Ovary (tissue), 9 donors: ENCODE measurements around the gene DENND1A. TPM values are rescaled to one million over a fixed set of nuclear protein-coding genes. Genes with fewer than 3 reads are reported as not detected.

Source experiments
- DNase-seq, 5 donors: peaks; one replicate each; pipeline ENCODE4 v3.0.0-alpha.2; 2019 to 2020
- H3K27ac ChIP-seq, 2 donors: fragments of 200-600 bp; one replicate each; pipeline versions ENCODE4 v1.5.1 to v1.8.0; 2019 to 2022
- H3K27me3 ChIP-seq: fragments of 200-600 bp; one replicate; pipeline ENCODE4 v1.8.0; 2022
- H3K36me3 ChIP-seq: fragments of 200-600 bp; sonication (generic); one replicate; pipeline ENCODE4 v1.5.1; 2019
- H3K4me1 ChIP-seq: one replicate; pipeline ENCODE4 v1.8.1; 2013; ENCODE audit warnings: mild to moderate bottlenecking, moderate library complexity; ENCODE audit not compliant: insufficient read depth
- H3K4me3 ChIP-seq: fragments of 200-600 bp; sonication (generic); one replicate; pipeline ENCODE4 v1.5.1; 2017
- H3K9me3 ChIP-seq, 2 donors: fragments of 200-600 bp in 1 of 2; sonication (generic) in 1 of 2; one replicate each; pipeline versions ENCODE4 v1.5.1 to v1.8.1; 2013 to 2019; ENCODE audit warnings: mild to moderate bottlenecking in 1 of 2, moderate library complexity in 1 of 2
- EP300 ChIP-seq: sonication (generic); formaldehyde crosslinking; IDR thresholded peaks from one replicate; pipeline ENCODE4 v1.6.1; 2017; ENCODE audit warnings: antibody characterized with exemption
- POLR2A ChIP-seq: fragments of 450-650 bp; IDR thresholded peaks from one replicate; pipeline ENCODE4 v1.6.1; 2017; ENCODE audit warnings: antibody characterized with exemption, mild to moderate bottlenecking, moderate library complexity
- WGBS, 3 donors: extraction: QIAGEN DNeasy Blood & Tissue Kit in 1 of 3; methylation state at CpG; one replicate each; pipeline versions ENCODE4 v1.1.5 to v1.1.7; 2013 to 2017; 5-methylcytosine and 5-hydroxymethylcytosine counted together
- intact Hi-C, 4 donors: fragments of 100-400 bp; cut with DNase I; formaldehyde crosslinking; loops; one replicate each; pipeline versions ENCODE4 v1.11.0 to v1.15.1; 2022 to 2023
- polyA plus RNA-seq, 2 donors: library from polyadenylated mRNA; stranded (reverse); fragments of 200-250 nt in 1 of 2; fragments of 350-450 nt in 1 of 2; fragmentation: Illumina TruSeq in 1 of 2; extraction: RNeasy Lipid Tissue Mini Kit (QIAGEN cat#74804) in 1 of 2; gene quantifications; one replicate each; pipeline ENCODE4 v1.2.3, GENCODE V29; 2013 to 2014
- total RNA-seq, 7 donors: library from RNA; depleted of rRNA in 2 of 7; stranded (reverse); fragments of >200 nt in 2 of 7; fragmentation: NEBNext Ultra II Directional in 3 of 7; extraction: Animal tissue kit (Norgen Biotek cat#: 25700) in 3 of 7; gene quantifications; one replicate each; pipeline versions ENCODE4 v1.1.0 to v1.2.4, GENCODE V29; 2016 to 2023
- TF ChIP-seq, protein P1 (sequence below), 3 donors: fragments of 450-650 bp in 2 of 3; fragments of 200-600 bp in 1 of 3; IDR thresholded peaks; one replicate each; pipeline versions ENCODE4 v1.5.1 to v1.8.0; 2016 to 2022; ENCODE audit warnings: antibody characterized with exemption in 3 of 3, mild to moderate bottlenecking in 1 of 3
- donor health status: DM: no; HTN: no; CAD: no; lungs with moderate emphysema.
- donor health status: DM: no; HTN: no; CAD: no.
- donor health status: Bipolar disorder and iron deficiency.
- donor health status: DM: yes; HTN: yes; CAD: no.
- donor health status: DM: no; HTN: no; CAD: no.
- donor health status: DM: yes; HTN: yes; CAD: no.

DENND1A gene
- total and polyA plus RNA-seq, 9 donors, result 10.4 to 24.5 (median 17.1) TPM

DNA sequence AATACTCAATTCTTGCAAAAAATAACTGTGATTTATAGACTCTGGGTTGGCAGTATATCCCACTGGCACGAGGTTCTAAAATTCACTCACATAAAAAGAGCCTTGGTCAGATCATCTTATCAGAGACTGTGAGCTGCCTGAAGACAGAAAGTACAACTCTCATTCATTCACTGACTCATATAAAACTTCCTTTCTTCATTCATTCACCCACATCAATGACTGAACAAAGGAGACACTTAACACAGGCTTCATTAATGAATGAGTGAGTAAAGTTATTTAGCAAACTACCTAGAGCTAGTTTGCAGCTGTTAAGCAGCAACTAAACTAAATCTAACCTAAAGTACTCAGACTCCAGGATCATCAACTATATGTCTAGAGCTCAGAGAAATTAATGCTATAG is 214.7 kb downstream of the DENND1A start:
- no peaks in the 10 kb centered on the region for H3K9me3 ChIP-seq
- no peak for DNase-seq
- H3K4me1 ChIP-seq, result no peaks in the 10 kb centered on the region
- H3K4me3 ChIP-seq, result no peak overlapping the region
- no peak for TF ChIP-seq EP300
- TF ChIP-seq POLR2A, result no peak
- TF ChIP-seq, protein P1, sequence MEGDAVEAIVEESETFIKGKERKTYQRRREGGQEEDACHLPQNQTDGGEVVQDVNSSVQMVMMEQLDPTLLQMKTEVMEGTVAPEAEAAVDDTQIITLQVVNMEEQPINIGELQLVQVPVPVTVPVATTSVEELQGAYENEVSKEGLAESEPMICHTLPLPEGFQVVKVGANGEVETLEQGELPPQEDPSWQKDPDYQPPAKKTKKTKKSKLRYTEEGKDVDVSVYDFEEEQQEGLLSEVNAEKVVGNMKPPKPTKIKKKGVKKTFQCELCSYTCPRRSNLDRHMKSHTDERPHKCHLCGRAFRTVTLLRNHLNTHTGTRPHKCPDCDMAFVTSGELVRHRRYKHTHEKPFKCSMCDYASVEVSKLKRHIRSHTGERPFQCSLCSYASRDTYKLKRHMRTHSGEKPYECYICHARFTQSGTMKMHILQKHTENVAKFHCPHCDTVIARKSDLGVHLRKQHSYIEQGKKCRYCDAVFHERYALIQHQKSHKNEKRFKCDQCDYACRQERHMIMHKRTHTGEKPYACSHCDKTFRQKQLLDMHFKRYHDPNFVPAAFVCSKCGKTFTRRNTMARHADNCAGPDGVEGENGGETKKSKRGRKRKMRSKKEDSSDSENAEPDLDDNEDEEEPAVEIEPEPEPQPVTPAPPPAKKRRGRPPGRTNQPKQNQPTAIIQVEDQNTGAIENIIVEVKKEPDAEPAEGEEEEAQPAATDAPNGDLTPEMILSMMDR (IDR thresholded peaks at IDR 0.05), result no peak
- H3K36me3 ChIP-seq, result no peaks in the 10 kb centered on the region
- no peak overlapping the region for H3K27ac ChIP-seq
- H3K27me3 ChIP-seq, result no peaks in the 10 kb centered on the region
- 61 to 83% (median 77%) methylated on average over 1 of the region's 1 CpG for WGBS, 3 donors
- intact Hi-C loops, result no loop called here

DNA sequence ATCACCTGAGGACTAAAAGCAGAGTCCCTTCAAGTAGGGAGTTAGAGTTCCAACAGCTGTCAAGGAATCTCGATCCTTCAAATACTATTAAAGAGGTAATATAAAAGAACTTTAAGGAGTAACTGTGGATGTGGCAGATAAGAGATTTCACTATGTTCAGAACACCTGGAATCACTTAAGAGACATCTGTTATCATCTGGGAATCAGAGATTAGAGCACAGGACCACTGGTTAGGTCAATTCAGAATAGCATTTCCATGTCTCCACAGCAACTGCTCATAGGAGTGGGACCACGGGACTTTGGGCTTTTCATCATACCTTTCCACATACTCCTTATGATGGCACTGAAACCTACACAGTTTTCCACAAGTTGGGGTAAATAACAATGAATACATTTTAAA is 216.6 kb downstream of the DENND1A start:
- Histone ChIP-seq H3K4me1 (no peaks in the 10 kb centered on the region), H3K9me3 (no peaks in the 10 kb centered on the region), H3K36me3 (no peaks in the 10 kb centered on the region), H3K27ac (no peak overlapping the region), H3K4me3 (no peak overlapping the region), H3K27me3 (no peaks in the 10 kb centered on the region)
- TF ChIP-seq, protein P1 (IDR thresholded peaks at IDR 0.05), result no peak
- no peak for TF ChIP-seq POLR2A
- no peak for TF ChIP-seq EP300
- WGBS, 3 donors, result 81 to 85% (median 85%) methylated on average over 2 of the region's 2 CpGs
- intact Hi-C loops, result no loop called here
- DNase-seq, result no peak

GRCh38 chr9:123712399-123712798 is 217.5 kb downstream of the DENND1A start:
- no peak for DNase-seq
- intact Hi-C loops, result no loop called here
- H3K27me3 ChIP-seq, result no peaks in the 10 kb centered on the region
- no peaks in the 10 kb centered on the region for H3K36me3 ChIP-seq
- no peaks in the 10 kb centered on the region for H3K9me3 ChIP-seq
- no peak overlapping the region for H3K27ac ChIP-seq
- TF ChIP-seq, protein P1 (IDR thresholded peaks at IDR 0.05), result no peak
- TF ChIP-seq POLR2A, result no peak
- no peak for TF ChIP-seq EP300
- no peak overlapping the region for H3K4me3 ChIP-seq
- no peaks in the 10 kb centered on the region for H3K4me1 ChIP-seq
- WGBS, 3 donors, result 94 to 97% (median 96%) methylated on average over 1 of the region's 1 CpG

GRCh38 chr9:123710299-123710698 is 219.6 kb downstream of the DENND1A start:
- H3K27ac ChIP-seq, result no peak overlapping the region
- H3K4me1 ChIP-seq, result no peaks in the 10 kb centered on the region
- no peak overlapping the region for H3K4me3 ChIP-seq
- no peaks in the 10 kb centered on the region for H3K36me3 ChIP-seq
- 64 to 69% (median 65%) methylated on average over 1 of the region's 1 CpG for WGBS, 3 donors
- intact Hi-C loops, result no loop called here
- DNase-seq, result no peak
- H3K27me3 ChIP-seq, result no peaks in the 10 kb centered on the region
- H3K9me3 ChIP-seq, result no peaks in the 10 kb centered on the region
- TF ChIP-seq POLR2A, result no peak
- no peak for TF ChIP-seq EP300
- TF ChIP-seq, protein P1 (IDR thresholded peaks at IDR 0.05), result no peak

DNA sequence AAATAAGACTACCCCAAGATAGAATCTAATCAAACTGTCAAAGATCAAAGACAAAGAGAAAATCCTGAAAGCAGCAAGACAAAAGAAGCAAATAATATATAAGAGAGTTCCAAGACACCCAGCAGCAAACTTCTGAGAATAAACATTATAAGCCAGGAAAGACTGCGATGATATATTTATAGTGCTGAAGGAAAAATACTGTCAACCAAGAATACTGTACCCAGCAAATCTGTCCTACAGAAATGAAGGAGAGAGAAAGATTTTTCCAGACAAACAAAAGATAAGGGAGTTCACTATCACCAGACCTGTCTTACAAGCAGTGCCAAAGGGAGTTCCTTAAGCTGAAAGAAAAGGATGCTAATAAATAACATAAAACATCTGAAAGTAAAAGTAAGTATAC is 227.4 kb downstream of the DENND1A start:
- Histone ChIP-seq H3K36me3 (no peaks in the 10 kb centered on the region), H3K9me3 (peaks cover 0 to 4% of the 10 kb centered on the region in 2 donors), H3K27me3 (no peaks in the 10 kb centered on the region), H3K4me1 (no peaks in the 10 kb centered on the region), H3K27ac (no peak overlapping the region), H3K4me3 (no peak overlapping the region)
- WGBS, 3 donors, result 81 to 97% (median 96%) methylated on average over 1 of the region's 1 CpG
- TF ChIP-seq POLR2A, result no peak
- TF ChIP-seq, protein P1 (IDR thresholded peaks at IDR 0.05), result no peak
- TF ChIP-seq EP300, result no peak
- DNase-seq, result no peak
- intact Hi-C loops, result no loop called here
